ENCODE data around the gene TCF25.

TCF25 gene

GRCh38 chr16:89861648-89862047 is 11.7 kb upstream of the TCF25 start:
- H4K20me1 ChIP-seq (ENCODE audit: insufficient read depth): no peaks in the 10 kb centered on the region
- no peak overlapping the region for H3K9ac ChIP-seq
- H3K79me2 ChIP-seq (ENCODE audit: insufficient read depth, low read depth): no peaks in the 10 kb centered on the region
- no peak overlapping the region for H3K4me3 ChIP-seq (IDR thresholded peaks at IDR 0.05; ENCODE audit: insufficient read depth, low read depth, low read length)
- no peak overlapping the region for H2AFZ ChIP-seq (ENCODE audit: low read depth)
- no peak for TF ChIP-seq CTCF (conservative IDR thresholded peaks at IDR 0.05; ENCODE audit: low read depth, low read length)
- H3K36me3 ChIP-seq (ENCODE audit: insufficient read depth): no peaks in the 10 kb centered on the region
- no peak overlapping the region for H3K27ac ChIP-seq
- H3K27me3 ChIP-seq (ENCODE audit: insufficient read depth, low read depth): peaks cover 5% of the 10 kb centered on the region; the same call in 1 of the 2 replicates
- H3K4me2 ChIP-seq: peak overlapping the region; percentile 29; the same call in 1 of the 2 replicates
- H3K4me1 ChIP-seq (ENCODE audit: low read depth, poor library complexity, severe bottlenecking): peaks cover 46% of the 10 kb centered on the region

GRCh38 chr16:89862732-89863131 is 10.7 kb upstream of the TCF25 start:
- peaks cover 5% of the 10 kb centered on the region; the same call in 1 of the 2 replicates for H3K27me3 ChIP-seq (ENCODE audit: insufficient read depth, low read depth)

GRCh38 chr16:89863741-89864526 is 9.5 kb upstream of the TCF25 start:
- Histone ChIP-seq H2AFZ (ENCODE audit: low read depth) (peak overlapping the region; percentile 75), H4K20me1 (ENCODE audit: insufficient read depth) (no peaks in the 10 kb centered on the region), H3K27me3 (ENCODE audit: insufficient read depth, low read depth) (no peaks in the 10 kb centered on the region), H3K36me3 (ENCODE audit: insufficient read depth) (no peaks in the 10 kb centered on the region), H3K4me2 (peak overlapping the region; percentile 96), H3K4me1 (ENCODE audit: low read depth, poor library complexity, severe bottlenecking) (peaks cover 46% of the 10 kb centered on the region), H3K27ac (peak overlapping the region; percentile 71), H3K9ac (peak overlapping the region; percentile 26; the same call in 1 of the 2 replicates), H3K79me2 (ENCODE audit: insufficient read depth, low read depth) (no peaks in the 10 kb centered on the region), H3K4me3 (IDR thresholded peaks at IDR 0.05; ENCODE audit: insufficient read depth, low read depth, low read length) (no peak overlapping the region)
- no peak for TF ChIP-seq CTCF (conservative IDR thresholded peaks at IDR 0.05; ENCODE audit: low read depth, low read length)

More at GRCh38 chr16:89862732-89863131, 10.7 kb upstream of the TCF25 start:
- H3K4me2 ChIP-seq: peak overlapping the region; percentile 96; the same call in 1 of the 2 replicates
- no peak overlapping the region for H3K9ac ChIP-seq
- no peak overlapping the region for H3K4me3 ChIP-seq (IDR thresholded peaks at IDR 0.05; ENCODE audit: insufficient read depth, low read depth, low read length)
- no peaks in the 10 kb centered on the region for H3K36me3 ChIP-seq (ENCODE audit: insufficient read depth)
- H4K20me1 ChIP-seq (ENCODE audit: insufficient read depth): no peaks in the 10 kb centered on the region
- H2AFZ ChIP-seq (ENCODE audit: low read depth): no peak overlapping the region
- H3K27ac ChIP-seq: no peak overlapping the region
- peaks cover 46% of the 10 kb centered on the region for H3K4me1 ChIP-seq (ENCODE audit: low read depth, poor library complexity, severe bottlenecking)
- no peaks in the 10 kb centered on the region for H3K79me2 ChIP-seq (ENCODE audit: insufficient read depth, low read depth)
- no peak for TF ChIP-seq CTCF (conservative IDR thresholded peaks at IDR 0.05; ENCODE audit: low read depth, low read length)

GRCh38 chr16:89864527-89864820 is 8.9 kb upstream of the TCF25 start:
- peak overlapping the region; percentile 96 for H3K4me2 ChIP-seq

More at GRCh38 chr16:89864527-89864820, 8.9 kb upstream of the TCF25 start:
- Histone ChIP-seq H3K36me3 (ENCODE audit: insufficient read depth) (no peaks in the 10 kb centered on the region), H4K20me1 (ENCODE audit: insufficient read depth) (no peaks in the 10 kb centered on the region), H3K4me1 (ENCODE audit: low read depth, poor library complexity, severe bottlenecking) (peaks cover 46% of the 10 kb centered on the region), H3K27me3 (ENCODE audit: insufficient read depth, low read depth) (no peaks in the 10 kb centered on the region), H3K9ac (peak overlapping the region; percentile 26; the same call in 1 of the 2 replicates), H2AFZ (ENCODE audit: low read depth) (peak overlapping the region; percentile 75), H3K79me2 (ENCODE audit: insufficient read depth, low read depth) (no peaks in the 10 kb centered on the region), H3K27ac (peak overlapping the region; percentile 71), H3K4me3 (IDR thresholded peaks at IDR 0.05; ENCODE audit: insufficient read depth, low read depth, low read length) (no peak overlapping the region)
- no peak for TF ChIP-seq CTCF (conservative IDR thresholded peaks at IDR 0.05; ENCODE audit: low read depth, low read length)
